GM03348 (cell line): ENCODE data around the gene EPN3.

Experiments used
- DNase-seq: peaks from one replicate; pipeline ENCODE4 v3.0.0; 2012; ENCODE audit warnings: low spot score

Gene EPN3

GRCh38 chr17:50532452-50533024, at the start of gene EPN3:
Gene EPN3 (plus strand): TSS chr17:50532735. CDS start chr17:50536557, 3,822 bp downstream.
- no peak for DNase-seq

GRCh38 chr17:50483266-50483665, 49.3 kb upstream of the EPN3 start:
- no peak for DNase-seq

GRCh38 chr17:50484386-50485155, 48.0 kb upstream of the EPN3 start:
- no peak for DNase-seq

- DNase-seq = no peak
Measured at GRCh38 chr17:50487213-50488096, 45.1 kb upstream of the EPN3 start.

GRCh38 chr17:50488880-50489279, 43.7 kb upstream of the EPN3 start:
- DNase-seq = no peak

DNA sequence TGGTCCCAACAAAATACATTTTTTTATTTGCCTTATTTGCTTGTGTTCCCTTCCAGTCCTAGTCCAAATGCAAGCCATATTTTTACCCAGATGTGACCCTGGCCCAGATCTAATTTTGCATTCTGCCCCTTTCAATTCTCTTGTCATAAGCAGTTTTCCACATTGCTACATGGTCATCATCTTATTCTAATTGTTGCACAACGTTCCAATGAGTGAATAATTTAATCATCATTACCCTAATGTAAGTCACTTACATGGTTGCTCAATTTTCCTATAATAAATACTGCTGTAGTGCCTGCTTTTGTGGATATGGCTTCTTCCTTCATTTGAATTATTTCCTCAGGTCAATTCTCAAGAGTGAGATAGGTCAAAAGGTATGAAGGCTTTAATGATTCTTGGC, 41.0 kb upstream of the EPN3 start:
- DNase-seq = no peak

DNA sequence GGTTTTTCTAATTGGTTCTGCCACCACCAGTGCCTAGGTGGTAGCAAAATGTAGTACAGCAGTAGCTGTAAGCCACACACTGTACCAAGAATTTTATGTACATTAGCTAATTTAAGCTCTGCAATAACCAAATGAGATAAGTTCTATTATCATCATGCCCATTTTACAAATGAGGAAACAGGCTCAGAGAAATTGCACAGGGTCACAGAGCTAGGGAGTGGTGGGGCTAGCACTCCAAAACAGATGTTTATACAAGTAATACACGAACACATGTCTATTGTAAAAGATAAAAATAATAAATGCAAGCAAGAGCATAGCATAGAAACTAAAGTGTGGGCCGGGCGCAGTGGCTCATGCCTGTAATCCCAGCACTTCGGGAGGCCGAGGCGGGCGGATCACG, 40.3 kb upstream of the EPN3 start:
- DNase-seq = no peak

DNA sequence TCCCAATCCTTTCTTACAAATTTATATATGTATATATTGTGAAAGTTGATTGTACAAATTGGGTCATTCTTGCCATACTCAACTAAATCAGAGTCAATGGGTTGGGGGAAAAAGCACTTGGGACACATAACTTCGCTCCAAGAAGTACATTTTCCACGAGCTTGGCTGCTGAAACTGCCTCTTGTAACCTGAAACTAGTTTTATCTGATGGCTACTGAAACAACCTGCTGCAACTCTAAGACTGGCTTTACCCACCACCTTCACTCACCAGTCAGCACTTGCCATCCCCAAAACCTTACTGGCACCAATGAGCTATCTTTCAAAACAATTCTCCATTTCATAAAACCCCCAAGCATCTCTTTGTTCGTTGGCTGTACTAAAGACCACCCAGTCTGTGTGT, 38.8 kb upstream of the EPN3 start:
- no peak for DNase-seq

- no peak for DNase-seq
Measured at GRCh38 chr17:50495217-50495823, 37.2 kb upstream of the EPN3 start.

DNA sequence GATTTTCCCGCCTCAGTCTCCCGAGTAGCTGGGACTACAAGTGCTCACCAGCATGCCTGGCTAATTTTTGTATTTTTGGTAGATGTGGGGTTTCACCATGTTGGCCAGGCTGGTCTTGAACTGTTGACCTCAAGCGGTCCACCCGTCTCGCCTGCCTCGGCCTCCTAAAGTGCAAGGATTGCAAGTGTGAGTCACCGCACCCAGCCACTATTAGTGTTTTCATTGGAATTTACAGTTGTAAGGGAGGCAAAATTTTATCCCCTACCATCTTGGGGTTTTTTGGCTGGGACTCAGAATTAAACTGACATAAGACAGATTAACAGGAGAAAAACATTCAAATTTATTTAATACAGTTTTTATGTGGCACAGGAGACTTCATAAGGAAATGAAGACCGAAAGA, 36.6 kb upstream of the EPN3 start:
- DNase-seq = no peak

- no peak for DNase-seq
Measured at GRCh38 chr17:50498021-50498874, 34.3 kb upstream of the EPN3 start.

DNA sequence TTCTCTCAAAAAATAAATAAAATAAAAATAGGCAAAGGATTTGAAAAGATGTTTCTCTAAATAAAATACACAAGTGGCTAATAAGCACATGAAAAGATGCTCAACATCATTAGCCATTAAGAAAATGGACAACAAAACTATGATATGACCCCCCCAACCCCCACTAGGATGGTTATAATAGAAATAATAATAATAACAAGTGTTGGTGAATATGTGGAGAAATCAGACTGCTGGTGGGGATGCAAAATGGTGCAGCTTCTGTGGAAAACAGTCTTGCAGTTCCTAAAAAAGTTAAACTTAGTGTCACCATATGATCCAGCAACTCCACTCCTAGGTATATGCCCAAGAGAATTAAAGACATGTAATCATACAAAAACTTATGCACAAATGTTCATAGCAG, 33.3 kb upstream of the EPN3 start:
- no peak for DNase-seq

DNA sequence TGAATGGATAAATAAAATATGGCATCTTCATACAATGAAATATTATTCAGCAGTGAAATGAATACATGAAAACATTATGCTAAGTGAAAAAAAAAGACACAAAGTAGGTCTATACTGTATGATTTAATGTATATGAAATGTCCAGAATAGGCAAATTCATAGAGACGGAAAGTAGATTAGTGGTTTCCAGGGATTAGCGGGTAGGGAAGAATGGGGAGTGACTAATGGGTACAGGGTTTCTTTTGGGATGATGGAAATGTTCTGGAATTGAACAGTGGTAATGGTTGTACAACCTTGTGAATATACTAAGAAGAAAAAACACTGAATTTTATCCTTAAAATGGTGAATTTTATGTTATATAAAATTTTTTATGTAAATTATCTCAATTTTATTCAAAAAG, 32.8 kb upstream of the EPN3 start:
- no peak for DNase-seq

DNA sequence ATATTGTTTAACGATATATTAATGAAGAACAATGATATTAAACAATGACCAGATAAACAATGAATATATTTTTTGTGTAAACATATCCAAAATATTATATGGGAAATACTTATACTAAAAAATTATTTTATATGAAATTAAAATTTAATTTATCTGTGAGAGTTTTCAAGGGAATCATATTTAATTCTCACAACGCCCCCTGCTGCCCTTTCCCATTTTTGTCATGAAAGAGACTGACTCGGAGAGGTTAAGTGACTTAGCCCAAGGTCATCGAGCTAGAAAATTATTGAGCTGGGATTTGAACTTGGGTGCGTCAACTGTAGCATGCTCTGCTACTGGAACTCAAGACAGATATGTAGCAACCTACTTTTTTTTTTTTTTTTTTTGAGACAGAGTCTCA, 31.5 kb upstream of the EPN3 start:
- no peak for DNase-seq

- no peak for DNase-seq
Measured at GRCh38 chr17:50502301-50502990, 30.1 kb upstream of the EPN3 start.

GRCh38 chr17:50505591-50506130, 26.9 kb upstream of the EPN3 start:
- DNase-seq = no peak

GRCh38 chr17:50506298-50506697, 26.2 kb upstream of the EPN3 start:
- no peak for DNase-seq

DNA sequence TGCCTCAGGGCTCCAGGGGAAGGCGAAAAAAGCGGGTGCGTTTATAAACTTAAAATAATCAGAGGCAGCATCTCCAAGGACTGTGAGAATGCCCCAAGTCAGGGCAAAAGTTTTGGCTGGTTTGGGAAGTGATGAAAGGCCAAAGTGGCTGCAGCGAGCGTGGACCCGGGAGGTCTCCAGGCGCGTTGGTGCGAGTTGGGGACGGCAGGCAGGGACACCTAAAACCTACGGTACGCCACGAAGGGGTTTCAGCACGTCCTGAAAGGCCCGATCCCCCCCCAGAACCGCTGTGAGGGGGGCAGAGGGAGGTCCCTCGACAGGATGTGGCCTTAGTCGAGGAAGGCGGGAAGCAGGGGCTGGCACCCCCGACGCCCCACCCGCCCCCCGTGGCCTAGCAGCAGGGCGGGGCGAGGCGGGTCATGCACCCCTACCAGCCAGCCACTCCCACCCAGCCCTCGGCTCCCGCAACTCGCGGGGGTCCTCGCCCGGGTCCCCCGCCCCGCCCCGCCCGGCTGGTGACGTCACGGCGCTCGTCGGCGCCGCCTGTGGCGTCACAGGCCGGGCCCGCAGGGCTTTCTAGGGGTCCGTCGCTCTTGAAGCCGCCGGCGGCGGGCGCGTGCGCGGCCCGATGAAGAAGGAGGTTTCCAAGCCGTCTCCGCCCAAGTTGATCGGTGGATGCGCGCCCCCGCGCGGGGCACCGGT, 24.5 kb upstream of the EPN3 start, which contains the start of gene MYCBPAP:
TSS of gene MYCBPAP (plus strand) at position 569 of the 702 bp plus-strand sequence. CDS start 236 bp downstream, outside the sequence.
- DNase-seq = peak; percentile 90

DNA sequence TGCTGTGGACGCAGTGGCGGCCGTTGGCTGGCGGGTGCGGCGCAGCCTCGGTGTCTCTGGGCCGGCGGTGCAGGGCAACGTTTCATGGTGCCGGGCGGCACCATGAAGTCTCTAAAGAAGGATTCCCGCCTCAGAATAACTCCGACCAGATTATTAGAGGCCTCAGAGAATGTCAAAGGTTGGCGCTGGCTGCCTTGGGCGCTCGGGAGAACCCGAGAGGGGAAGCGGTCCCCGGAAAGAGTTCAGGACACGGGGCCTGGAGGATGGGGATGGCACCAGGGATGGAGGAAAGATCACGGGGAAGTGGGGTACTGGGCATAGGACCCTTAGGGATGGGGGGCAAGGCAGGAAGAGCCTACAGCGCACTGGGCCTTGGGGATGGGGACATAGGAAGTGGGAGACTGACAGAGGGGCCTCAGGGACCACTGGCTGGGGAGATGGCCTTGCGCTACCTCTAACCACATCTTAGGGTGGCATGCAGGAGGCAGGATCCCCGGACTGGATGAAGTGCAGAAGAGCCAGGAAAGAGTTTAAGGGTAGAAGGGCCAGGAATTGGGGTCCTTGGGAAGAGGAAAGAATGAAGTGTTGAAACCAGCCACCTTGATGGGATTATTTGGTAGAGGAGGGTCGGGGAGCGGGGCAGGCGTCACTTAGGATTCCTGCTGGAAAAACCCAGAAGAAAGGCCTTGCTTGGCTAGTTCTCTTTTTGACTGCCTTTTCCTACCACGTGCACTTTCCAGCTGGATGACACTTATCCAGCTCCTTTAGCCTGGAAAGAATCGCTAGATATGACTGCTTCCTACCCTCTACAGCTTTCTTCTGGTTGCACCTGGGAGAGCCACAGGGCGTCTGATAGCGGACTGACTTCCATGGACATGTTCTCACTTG, 23.7 kb upstream of the EPN3 start:
- no peak for DNase-seq
